BJ (cell line): Measurements from ENCODE around the gene ACTBL2. TPM values are rescaled to one million over a fixed set of nuclear protein-coding genes. Genes with fewer than 3 reads are reported as not detected.
"Not testable (repeated sequence)": the region's sequence is repeated elsewhere in the genome, so short reads cannot be mapped to it uniquely, and the experiment has no call there.

Experiments
- CTCF ChIA-PET: fragments of 350-600 bp; formaldehyde crosslinking; extraction: SDS; loops from one replicate; lab custom pipeline; 2021; ENCODE audit warnings: antibody characterized with exemption, inconsistent platforms; lab: Yijun Ruan, JAX
- POLR2A ChIA-PET: fragments of 300-600 bp; sonication (Branson Sonifier 250); formaldehyde crosslinking; extraction: SDS; loops from one replicate; lab custom pipeline; 2021; ENCODE audit warnings: antibody characterized with exemption; lab: Charles Lee
- DNase-seq: peaks from one replicate; pipeline ENCODE4 v3.0.0-alpha.2; 2011; ENCODE audit warnings: low read depth
- H3K27me3 ChIP-seq: 2 replicates; pipeline ENCODE4 v1.6.0; 2011; ENCODE audit warnings: low read length; ENCODE audit not compliant: control insufficient read depth, insufficient read depth
- H3K36me3 ChIP-seq: 2 replicates; pipeline ENCODE4 v1.5.1; 2011; ENCODE audit warnings: low read length; ENCODE audit not compliant: control insufficient read depth, insufficient read depth
- H3K4me3 ChIP-seq: 2 replicates; pipeline ENCODE4 v1.5.1; 2011; ENCODE audit warnings: low read depth, mild to moderate bottlenecking, control low read depth, low read length
- polyA minus RNA-seq: library from RNA; depleted of rRNA, polyadenylated mRNA; stranded (reverse); fragments of >200 nt; gene quantifications from 2 replicates; pipeline ENCODE4 v1.2.3, GENCODE V29; 2011; rRNA and poly(A)+ RNA removed
- polyA plus RNA-seq: library from polyadenylated mRNA; depleted of rRNA; stranded (reverse); fragments of >200 nt; gene quantifications from 2 replicates; pipeline ENCODE4 v1.2.3, GENCODE V29; 2011; rRNA removed
- TF ChIP-seq, protein P1 (sequence below): IDR thresholded peaks from 2 replicates; pipeline ENCODE4 v1.5.1; 2011; ENCODE audit warnings: low read depth, mild to moderate bottlenecking, control low read depth, inconsistent platforms, low read length, moderate library complexity; ENCODE audit not compliant: insufficient read depth

ACTBL2 gene
- 0.05 and 0.07 TPM in 2 replicates for polyA plus RNA-seq
- 0.14 TPM in 1 of 2 replicates, not detected in the other for polyA minus RNA-seq

DNA sequence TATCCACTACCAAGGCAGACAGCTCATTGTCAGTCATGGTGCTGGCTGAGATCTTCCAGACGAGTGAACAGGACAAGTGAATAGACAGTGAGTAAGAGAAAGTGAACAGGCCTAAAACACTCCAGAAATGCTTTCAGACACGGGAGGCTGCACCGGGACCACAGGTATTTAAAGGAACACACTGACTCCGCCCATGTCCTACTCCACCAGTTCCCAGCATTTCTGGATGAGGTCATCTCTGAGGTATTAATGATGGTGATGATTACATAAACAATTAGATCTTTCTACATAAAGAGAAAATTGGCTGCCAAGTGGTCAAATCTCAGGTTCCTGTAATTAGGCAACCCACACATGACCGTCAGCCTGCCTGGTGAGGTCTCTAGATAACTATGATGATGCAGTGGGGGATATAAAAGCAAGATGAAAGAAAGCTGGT is at the start of gene ACTBL2:
Gene ACTBL2, minus strand, starts transcription at position 141 of the 436 bp plus-strand sequence. Its CDS starts 104 bp downstream, at position 37.
- TF ChIP-seq, protein P1, sequence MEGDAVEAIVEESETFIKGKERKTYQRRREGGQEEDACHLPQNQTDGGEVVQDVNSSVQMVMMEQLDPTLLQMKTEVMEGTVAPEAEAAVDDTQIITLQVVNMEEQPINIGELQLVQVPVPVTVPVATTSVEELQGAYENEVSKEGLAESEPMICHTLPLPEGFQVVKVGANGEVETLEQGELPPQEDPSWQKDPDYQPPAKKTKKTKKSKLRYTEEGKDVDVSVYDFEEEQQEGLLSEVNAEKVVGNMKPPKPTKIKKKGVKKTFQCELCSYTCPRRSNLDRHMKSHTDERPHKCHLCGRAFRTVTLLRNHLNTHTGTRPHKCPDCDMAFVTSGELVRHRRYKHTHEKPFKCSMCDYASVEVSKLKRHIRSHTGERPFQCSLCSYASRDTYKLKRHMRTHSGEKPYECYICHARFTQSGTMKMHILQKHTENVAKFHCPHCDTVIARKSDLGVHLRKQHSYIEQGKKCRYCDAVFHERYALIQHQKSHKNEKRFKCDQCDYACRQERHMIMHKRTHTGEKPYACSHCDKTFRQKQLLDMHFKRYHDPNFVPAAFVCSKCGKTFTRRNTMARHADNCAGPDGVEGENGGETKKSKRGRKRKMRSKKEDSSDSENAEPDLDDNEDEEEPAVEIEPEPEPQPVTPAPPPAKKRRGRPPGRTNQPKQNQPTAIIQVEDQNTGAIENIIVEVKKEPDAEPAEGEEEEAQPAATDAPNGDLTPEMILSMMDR, result no peak
- Histone ChIP-seq H3K36me3 (no peaks in the 10 kb centered on the region), H3K4me3 (no peak within 1 kb of the TSS), H3K27me3 (no peaks in the 10 kb centered on the region)
- DNase-seq, result peak; percentile 64
- ChIA-PET CTCF (interaction anchor here (1.6 to 2.0 kb wide), 2 partner anchors 10 to 17 kb away, joined by 3 to 8 read pairs; no protein-coding TSS in a partner anchor), POLR2A (interaction anchor here (0.6 kb wide), 1 partner anchor 269 kb away, joined by 12 read pairs; no protein-coding TSS in a partner anchor)

DNA sequence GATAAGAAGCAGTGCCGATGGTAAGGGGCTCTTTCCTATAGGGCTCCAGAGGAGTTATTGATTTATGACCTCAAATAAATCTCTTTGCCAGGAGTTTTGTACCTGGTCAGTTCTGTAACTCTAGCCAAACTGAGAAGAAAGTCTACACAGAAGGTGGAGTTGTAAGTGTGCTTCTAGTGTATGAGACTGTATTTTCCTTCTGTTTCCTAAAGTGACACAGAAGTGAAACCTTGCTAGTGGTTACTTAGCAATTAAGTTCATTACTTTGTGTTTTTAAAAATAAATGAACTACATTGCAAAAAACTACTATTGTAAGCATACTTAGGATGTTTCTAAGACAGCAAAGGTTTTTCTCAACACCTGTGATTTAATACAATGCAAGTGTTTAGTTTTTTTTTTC is 48.7 kb upstream of the ACTBL2 start:
- no peak for DNase-seq
- no peaks in the 10 kb centered on the region for H3K36me3 ChIP-seq
- CTCF ChIA-PET, result no interaction called here
- no peaks in the 10 kb centered on the region for H3K27me3 ChIP-seq
- TF ChIP-seq, protein P1, result no peak
- no peak overlapping the region for H3K4me3 ChIP-seq
- POLR2A ChIA-PET, result no interaction called here

DNA sequence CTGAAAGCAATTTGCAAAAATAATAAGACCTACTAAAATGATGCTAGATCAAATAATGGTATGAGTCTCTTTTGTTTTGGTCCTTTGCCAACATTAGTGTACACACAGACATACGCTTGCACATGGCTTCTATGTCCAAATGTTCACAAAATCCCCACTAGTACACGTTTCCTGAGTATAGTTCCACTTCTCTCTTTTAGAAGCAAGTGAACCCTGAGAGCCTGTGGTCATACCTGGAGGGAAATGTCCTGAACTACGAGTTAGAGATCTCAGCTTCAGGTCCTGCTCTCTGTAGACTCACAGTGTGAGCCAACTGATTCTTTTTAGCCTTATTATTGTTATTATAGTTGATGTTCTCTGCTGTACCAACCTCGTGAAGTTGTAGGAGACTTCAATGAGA is 47.3 kb upstream of the ACTBL2 start:
- ChIA-PET POLR2A (no interaction called here), CTCF (no interaction called here)
- TF ChIP-seq, protein P1, result no peak
- H3K27me3 ChIP-seq, result no peaks in the 10 kb centered on the region
- no peak for DNase-seq
- H3K36me3 ChIP-seq, result no peaks in the 10 kb centered on the region
- H3K4me3 ChIP-seq, result no peak overlapping the region

DNA sequence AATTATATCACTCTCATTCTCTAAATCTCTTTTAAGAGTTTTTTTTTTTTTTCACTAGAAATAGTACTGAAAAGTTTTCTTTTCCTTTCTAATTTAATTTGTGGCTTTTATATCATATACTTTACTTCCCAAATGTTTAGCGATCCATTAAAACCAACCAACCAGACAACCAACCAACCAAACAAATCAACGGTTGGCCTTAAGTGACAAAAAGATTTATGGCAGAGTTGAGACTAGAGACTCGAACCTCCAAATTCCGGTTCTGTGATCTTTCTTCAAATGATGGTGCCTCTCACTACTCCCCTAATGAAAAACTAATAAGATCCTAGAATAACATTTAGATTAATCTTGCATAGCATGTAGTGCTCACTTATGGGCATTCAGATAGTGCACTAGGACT is 45.3 kb upstream of the ACTBL2 start:
- no peak for DNase-seq
- no peak overlapping the region for H3K4me3 ChIP-seq
- no peaks in the 10 kb centered on the region for H3K27me3 ChIP-seq
- no peaks in the 10 kb centered on the region for H3K36me3 ChIP-seq
- ChIA-PET POLR2A (no interaction called here), CTCF (no interaction called here)
- TF ChIP-seq, protein P1, result no peak

DNA sequence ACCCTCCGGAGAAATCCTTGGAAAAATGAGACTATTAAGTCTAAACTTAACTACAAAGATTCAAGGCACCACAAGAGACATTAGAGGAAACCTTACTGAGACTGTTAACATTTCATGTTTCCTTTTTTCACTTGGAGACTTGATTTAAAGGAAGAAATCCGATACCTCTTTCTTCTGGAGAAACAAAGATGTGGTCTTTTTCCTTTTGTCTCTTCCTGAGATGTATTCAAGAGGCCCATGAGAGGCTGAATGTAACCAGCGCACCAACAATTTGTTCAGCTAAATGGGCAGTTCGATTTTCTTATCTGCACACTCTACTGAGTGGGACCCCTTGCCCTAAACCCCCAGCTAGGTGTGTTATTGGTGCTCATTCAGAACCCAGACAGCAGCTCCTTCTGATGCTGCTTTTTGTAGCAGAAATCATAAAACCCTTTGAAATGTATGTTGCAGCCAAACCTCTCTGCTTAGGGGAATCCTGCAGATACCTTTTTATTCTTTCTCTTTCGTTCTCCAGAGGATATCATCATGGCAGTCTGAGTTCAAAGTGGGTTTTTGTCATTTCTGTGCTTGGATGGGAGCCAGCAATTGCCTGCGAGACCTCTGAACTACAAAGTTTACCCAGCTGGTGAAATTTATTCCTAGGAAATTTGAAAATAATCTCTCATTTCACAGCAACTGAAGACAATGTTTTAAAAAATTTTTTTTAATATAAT is 41.9 kb upstream of the ACTBL2 start:
- Histone ChIP-seq H3K27me3 (no peaks in the 10 kb centered on the region), H3K36me3 (no peaks in the 10 kb centered on the region), H3K4me3 (no peak overlapping the region)
- no peak for DNase-seq
- ChIA-PET CTCF (interaction anchor here (0.8 to 1.1 kb wide), 2 partner anchors 14 to 25 kb away, joined by 3 to 4 read pairs; no protein-coding TSS in a partner anchor), POLR2A (no interaction called here)
- TF ChIP-seq, protein P1, result no peak

DNA sequence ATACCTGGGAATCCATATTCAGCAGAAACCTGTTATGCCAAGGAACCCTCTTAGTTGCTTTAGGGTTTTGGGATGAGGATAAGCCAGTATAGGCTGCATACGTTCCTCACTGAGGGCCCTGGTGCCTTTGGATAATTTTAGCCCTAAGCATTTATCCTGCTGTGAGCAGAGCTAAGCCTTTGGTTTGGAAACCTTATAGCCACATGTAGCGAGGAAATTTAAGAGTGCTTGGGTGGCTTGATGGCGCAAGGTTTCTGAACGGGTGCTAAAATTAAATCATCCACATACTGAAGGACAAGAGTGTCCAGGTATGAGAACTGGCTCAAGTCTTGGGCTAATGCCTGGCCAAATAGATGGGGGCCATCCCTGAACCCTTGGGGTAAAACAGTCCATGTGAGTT is 39.9 kb upstream of the ACTBL2 start:
- POLR2A ChIA-PET, H3K27me3 ChIP-seq, DNase-seq, H3K36me3 ChIP-seq, H3K4me3 ChIP-seq: not testable (repeated sequence)
- CTCF ChIA-PET, result interaction anchor here (0.6 kb wide), 1 partner anchor 459 kb away, joined by 5 read pairs; no protein-coding TSS in a partner anchor

DNA sequence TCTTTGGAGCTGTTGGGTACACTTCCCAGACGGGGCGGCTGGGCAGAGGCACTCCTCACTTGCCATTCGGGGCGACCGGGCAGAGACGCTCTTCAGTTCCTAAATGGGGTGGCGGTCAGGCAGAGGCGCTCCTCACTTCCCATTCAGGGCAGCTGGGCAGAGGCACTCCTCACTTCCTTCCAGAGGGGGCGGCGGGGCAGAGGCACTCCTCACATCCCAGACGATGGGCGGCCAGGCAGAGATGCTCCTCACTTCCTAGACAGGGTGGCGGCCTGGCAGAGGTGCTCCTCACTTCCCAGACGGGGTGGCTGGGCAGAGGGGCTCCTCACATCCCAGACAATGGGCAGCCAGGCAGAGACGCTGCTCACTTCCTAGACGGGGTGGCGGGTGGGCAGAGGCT is 35.8 kb upstream of the ACTBL2 start:
- H3K36me3 ChIP-seq, H3K27me3 ChIP-seq, POLR2A ChIA-PET, H3K4me3 ChIP-seq, DNase-seq, CTCF ChIA-PET: not testable (repeated sequence)
